Stimulated activated CD8-positive, alpha-beta memory T cell treated with anti-CD3 and anti-CD28 coated beads, Interleukin-7, amount 100 ng/mL, for 48 hours (primary cell): Measurements from ENCODE around the gene ATG10.

Experiments
- DNase-seq, 2 donors: peaks; one replicate each; pipeline ENCODE4 v3.0.0-alpha.2; 2020; ENCODE audit warnings: low read depth in 1 of 2; ENCODE audit errors: extremely low read depth in 1 of 2

ATG10 gene

DNA sequence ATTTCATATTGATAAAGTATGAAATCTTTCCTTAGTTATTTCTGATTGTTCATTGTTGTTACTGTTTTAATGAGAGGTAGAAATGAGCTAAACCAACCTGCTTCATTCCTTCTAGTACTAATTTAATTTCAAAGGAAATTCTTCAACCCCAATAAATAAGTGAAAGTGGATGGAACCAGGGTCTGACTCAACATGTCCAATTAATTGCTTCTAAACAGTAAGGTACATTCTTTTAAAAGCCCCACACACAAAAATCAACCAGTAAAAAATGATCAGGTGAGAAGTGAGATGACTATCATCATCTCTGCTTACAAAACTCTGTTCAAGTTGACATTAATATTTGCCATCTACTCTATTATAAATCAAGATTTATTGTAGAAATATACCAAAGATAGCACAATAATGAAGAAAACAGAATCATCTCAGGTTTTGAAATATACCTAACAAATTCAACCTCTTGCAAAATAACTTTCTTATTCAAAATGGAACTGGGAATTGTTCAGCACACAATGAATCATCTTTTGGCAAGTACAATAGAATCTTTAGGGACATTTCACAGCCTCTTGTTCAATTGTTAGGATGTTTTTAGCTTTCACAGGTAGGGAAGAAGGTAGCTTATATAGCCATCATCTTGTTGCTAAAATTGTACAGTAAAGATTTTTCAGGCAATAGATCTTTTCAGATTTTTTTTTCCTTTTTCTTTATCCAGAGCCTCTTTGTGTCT is 191.8 kb downstream of the ATG10 start:
- no peak for DNase-seq

- DNase-seq: no peak
Observed at GRCh38 chr5:82164176-82164976, 192.6 kb downstream of the ATG10 start.

GRCh38 chr5:82164977-82165713 is 193.3 kb downstream of the ATG10 start:
- DNase-seq: no peak

DNA sequence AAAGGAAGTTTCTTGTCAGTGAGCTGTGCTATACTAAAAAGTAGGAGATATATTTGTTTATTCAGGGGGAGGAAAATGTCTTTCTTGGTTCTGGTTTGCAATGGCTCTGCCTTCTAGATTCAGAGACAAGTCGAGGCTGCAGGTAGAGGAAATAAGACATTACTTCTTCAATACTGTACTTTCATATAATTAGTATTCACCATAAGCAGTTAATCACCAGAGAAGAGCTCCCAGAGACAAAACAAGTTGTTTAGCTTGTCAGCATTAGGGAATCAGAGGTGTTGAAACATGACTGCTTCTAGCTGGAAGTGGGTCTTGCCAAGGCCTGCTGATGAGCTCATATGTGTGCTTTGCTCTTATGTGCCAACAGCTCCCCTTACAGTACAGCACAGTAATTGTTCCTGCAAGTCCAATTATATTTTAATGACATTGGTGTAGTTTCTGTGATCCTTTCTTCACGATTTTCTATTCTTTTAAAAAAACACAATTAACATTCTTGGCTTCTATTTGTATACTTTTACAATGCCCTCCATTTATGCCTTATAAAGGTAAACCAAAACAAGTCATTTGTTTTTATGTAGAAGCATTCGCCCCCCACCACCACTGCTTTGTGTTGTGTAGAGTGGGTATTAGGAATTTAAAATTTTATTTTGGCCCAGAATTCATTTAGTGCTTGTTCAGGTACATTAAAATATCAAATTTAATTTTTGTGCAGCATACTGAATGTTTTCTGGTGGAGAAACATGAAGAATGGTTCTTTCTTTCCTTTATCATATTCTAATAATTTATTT is 194.1 kb downstream of the ATG10 start:
- peak in 1 of 2 donors; percentile 3 for DNase-seq

GRCh38 chr5:82167372-82167935 is 195.6 kb downstream of the ATG10 start:
- no peak for DNase-seq

- DNase-seq: no peak
Observed at GRCh38 chr5:82168294-82168693, 196.5 kb downstream of the ATG10 start.

DNA sequence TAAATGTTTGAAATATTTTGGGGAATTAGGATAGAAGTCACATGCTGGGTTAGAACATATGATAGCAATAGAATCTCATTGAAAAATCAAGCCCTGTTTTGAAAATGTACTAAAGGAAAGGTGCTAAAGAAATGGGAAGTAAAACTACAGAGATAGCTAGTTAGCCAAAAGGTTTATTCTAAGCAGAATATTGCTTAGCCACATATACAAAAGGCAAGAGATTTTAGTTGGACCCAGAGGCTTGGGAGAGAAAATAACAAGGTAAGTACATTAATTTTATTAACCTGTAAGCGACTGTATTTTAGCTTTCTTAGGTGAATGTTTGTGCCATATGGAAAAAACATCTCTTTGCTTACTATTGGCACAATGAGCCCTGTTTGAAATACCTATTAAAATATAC is 198.1 kb downstream of the ATG10 start:
- no peak for DNase-seq

DNA sequence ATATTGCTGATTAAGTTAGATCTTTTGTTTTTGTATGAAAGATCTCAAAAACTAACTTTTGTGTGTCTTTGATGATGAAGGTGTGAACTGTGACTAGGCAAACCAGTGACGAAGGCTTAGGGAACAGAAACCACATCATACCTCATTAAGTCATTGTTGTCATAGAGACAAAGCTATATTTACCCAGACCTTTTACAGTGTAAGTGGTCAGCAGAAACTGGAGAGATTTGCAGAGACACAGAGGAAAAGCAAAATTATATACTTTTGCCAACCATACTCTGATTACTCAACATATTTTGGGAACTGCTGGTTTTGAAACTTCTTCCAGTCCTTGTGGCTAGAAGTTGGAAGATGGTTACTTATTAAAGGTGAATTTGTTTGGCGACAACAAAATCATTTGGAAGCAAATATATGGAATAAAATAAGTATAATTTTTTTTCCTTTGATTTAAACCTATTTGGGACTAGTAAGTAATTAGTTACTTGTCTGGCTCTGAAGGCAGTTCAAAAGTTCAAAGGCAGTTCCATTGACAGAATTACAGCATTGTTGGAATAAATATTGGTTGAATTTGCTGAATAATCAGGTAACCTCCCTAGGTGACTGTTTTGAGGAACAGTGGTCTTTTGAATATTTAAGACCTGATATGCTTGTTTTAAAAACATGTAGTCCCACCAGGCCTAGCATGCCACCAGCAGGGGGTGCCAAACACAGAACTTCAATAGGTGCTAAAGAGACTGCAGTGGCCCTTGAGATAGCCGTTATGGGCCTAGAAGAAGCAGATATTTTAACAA is 202.5 kb downstream of the ATG10 start:
- peak; percentile 33 to 65 for DNase-seq

GRCh38 chr5:82174919-82175219 is 203.0 kb downstream of the ATG10 start:
- no peak for DNase-seq

GRCh38 chr5:82176115-82176814 is 204.4 kb downstream of the ATG10 start:
- no peak for DNase-seq

GRCh38 chr5:82178378-82178777 is 206.6 kb downstream of the ATG10 start:
- no peak for DNase-seq

GRCh38 chr5:82182662-82183061 is 210.8 kb downstream of the ATG10 start:
- DNase-seq: no peak

- no peak for DNase-seq
Observed at GRCh38 chr5:82183828-82184227, 212.0 kb downstream of the ATG10 start.

DNA sequence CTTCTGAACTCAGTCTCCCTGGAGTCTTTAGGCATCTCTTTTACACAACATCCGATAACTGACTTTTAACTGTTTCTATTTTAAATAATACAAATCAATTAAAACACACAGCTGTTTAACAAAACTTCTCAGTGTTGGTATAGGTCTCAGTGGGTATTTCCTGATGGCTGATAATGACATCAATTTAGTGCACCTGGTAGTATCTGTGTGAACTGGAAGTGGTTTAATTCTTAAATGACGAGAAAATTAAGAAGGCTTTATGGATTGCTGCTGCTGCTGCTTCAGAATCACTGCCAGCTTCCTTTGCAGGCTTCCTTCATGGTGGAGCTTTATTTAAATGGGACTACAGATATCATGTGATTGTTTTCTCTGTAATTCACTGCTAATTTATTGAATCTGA is 214.0 kb downstream of the ATG10 start:
- DNase-seq: no peak

GRCh38 chr5:82197550-82197949 is 225.7 kb downstream of the ATG10 start:
- DNase-seq: no peak

DNA sequence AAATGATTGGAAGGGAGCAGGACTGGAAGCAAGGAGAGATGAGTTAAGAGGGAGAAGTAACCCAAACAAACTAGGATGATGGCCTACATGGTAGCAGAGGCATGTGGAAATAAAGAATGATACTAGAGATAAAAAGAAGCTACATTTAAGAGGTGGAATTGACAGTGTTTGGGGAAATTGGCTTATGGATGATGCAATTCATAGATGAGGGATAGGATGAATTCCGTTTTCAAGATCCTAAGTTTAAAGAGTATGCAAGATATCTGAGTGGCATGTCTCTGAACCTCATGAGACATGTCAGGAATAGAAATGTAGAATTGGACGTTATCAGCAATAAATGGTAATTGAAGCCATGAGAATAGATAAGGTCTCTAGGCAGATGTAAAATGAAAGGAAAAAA is 232.7 kb downstream of the ATG10 start:
- no peak for DNase-seq

DNA sequence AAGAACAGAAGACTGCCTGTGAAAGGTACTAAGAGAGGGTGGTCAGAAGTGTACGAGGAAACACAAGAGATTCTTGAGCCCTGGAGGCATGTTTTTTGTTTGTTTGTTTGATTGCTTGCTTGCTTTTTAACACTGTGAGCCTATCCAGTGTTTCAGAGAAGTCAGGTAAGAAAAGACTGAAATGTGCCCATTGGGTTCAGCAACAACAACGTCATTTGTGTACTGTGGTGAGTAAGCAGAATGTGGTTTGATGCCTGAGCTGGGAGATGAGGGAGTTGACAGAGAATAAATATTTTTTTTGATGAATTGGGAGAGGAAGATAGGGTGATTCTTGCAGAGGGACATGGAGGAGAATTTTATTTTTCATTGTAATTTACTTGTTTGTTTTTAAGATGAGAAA is 233.2 kb downstream of the ATG10 start:
- no peak for DNase-seq

DNA sequence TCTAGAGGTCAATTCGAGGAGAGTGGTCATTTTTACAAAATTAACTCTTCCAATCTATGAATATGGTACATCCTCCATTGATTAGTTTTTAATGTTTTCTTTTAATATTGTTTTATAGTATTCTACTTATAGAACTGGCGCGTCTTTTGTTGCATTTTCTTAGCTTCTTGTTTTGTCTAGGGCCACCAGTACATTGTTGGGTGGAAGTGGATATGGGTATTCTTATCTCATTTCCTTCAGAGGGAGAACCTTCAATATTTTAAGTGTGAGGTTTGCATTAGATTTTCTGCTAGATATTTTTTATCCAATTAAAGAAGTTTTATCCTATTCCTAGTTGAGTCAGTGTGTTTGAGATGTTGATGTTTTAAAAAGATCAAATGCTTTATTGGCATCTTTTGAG is 236.5 kb downstream of the ATG10 start:
- no peak for DNase-seq

DNA sequence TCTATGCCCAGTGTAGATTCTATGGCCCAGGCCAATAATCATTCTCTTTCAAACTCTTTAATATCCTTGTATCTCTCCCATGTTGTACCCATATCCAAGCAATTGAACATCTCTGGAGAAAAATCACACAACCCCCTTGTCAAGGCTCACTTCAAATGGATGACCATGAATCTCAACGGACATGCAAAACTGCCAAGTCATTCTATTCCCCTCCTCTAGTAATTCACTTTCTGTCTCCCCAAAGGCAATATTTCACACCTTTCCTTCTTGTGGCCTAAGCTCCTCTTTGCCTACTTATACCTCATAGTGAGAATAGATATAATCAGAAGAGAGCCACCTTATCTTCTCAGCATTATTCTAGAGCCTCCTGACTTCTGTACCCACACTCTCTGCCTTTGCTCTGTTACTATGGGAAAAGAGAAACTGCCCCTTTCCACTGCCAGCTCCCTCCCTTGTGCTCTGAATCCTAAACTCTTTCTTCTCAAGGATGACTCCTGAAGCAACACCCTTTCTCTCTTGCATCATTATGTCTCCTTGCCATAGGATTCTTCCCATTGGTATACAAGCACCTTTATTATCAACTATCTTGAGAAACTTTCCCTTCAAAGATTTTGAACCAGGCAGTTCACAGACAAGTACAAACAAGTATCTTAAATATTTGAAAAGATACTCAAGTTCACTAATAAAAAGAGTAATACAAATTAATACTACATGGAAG is 240.2 kb downstream of the ATG10 start:
- DNase-seq: no peak
